Measurements from ENCODE around the gene CUBN.
A peak's percentile ranks its signal among the peaks of the same experiment; 100 is the strongest.

The CUBN gene

DNA sequence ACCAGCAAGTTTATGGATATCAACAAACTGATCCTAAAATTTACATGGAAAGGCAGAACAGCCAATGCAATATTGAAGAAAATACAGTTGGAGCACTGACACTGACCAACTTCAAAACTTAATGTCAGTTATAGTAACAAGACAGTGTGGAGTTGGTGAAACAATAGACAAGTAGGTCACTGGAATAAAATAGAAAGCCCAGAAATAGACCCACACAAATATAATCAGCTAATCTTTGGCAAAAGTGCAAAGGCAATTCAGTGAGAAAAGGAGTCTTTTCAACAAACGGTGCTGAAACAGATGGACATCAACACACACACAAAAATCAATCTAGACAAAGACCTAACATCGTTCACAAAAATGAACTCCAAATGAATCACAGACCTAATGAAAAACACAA lies 326.1 kb downstream of the CUBN start:
- H3K4me3 ChIP-seq (ENCODE audit: low read depth, low read length): no peak overlapping the region
- TF ChIP-seq, protein P1, sequence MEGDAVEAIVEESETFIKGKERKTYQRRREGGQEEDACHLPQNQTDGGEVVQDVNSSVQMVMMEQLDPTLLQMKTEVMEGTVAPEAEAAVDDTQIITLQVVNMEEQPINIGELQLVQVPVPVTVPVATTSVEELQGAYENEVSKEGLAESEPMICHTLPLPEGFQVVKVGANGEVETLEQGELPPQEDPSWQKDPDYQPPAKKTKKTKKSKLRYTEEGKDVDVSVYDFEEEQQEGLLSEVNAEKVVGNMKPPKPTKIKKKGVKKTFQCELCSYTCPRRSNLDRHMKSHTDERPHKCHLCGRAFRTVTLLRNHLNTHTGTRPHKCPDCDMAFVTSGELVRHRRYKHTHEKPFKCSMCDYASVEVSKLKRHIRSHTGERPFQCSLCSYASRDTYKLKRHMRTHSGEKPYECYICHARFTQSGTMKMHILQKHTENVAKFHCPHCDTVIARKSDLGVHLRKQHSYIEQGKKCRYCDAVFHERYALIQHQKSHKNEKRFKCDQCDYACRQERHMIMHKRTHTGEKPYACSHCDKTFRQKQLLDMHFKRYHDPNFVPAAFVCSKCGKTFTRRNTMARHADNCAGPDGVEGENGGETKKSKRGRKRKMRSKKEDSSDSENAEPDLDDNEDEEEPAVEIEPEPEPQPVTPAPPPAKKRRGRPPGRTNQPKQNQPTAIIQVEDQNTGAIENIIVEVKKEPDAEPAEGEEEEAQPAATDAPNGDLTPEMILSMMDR (IDR thresholded peaks at IDR 0.05; ENCODE audit: insufficient read depth, low read depth, low read length, missing control alignments): no peak
- no peak for DNase-seq (ENCODE audit: low read depth)

DNA sequence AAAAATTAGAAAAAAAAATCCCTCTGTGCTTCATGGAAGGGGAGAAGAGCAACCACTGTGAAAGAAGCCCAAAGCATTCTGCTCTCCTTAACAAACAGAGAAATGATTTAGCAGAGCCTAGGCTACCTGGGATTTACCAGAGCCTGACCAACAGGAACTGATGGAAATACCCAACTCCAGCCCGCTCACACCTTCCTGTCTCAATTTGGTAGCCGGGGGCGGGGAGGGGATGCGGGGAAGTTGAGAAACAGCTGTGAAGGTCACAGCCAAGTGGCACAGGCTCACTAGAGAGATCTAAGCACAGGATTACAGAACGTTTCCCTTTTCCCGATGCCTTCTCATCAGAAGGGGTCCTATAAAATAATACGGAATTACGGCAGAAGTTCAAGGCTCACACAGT lies 330.0 kb downstream of the CUBN start:
- H3K4me3 ChIP-seq (ENCODE audit: low read depth, low read length): peak overlapping the region; percentile 44
- TF ChIP-seq, protein P1 (IDR thresholded peaks at IDR 0.05; ENCODE audit: insufficient read depth, low read depth, low read length, missing control alignments): no peak
- peak; percentile 78 for DNase-seq (ENCODE audit: low read depth)

DNA sequence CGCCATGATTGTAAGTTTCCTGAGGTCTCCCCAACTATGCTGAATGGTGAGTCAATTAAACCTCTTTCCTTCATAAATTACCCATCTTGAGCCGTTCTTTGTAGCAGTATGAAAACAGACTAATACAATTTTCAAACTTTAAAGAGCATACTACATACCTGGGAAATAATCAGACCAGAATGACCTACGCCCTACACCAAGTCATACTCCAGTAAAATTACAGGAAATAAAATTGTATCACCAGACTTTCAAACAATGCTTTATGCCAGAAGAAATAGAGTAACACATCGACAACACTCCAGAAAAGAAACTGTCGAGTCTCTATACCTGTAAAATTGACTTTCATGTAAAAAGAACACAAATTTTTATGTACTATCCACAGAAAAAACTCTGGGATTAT lies 331.0 kb downstream of the CUBN start:
- H3K4me3 ChIP-seq (ENCODE audit: low read depth, low read length): no peak overlapping the region
- no peak for DNase-seq (ENCODE audit: low read depth)
- TF ChIP-seq, protein P1 (IDR thresholded peaks at IDR 0.05; ENCODE audit: insufficient read depth, low read depth, low read length, missing control alignments): no peak

DNA sequence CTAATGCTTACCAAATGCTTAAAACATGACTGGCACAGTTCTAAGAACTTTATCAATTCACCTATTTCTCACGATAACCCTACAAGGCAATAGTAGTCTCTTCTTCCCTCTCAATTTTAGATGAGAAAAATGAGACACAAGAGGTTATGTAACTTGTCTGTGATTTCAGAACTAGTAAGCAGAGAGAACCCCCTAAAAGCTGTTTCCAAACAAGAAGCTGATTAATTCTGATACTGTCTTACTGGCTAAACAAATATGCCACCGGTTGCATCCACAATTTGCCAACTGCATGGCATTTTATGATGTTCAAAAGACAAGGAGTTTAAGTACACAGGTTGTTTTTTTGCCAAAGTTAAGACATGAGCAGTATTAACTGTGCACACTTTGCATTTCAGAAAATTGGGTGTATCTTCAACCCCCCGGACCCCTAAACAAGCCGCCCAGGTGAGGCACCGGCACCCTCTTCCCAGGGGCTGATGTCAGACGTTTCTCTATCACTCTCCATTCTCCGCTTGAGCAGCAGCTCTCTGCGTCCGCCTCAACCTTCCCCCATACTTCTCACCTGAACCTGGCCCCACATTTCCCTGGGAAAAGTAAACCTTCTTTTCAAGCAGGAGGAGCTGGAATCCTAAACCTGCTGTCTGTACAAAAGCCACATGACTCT lies 334.1 kb downstream of the CUBN start:
- TF ChIP-seq, protein P1 (IDR thresholded peaks at IDR 0.05; ENCODE audit: insufficient read depth, low read depth, low read length, missing control alignments): no peak
- DNase-seq (ENCODE audit: low read depth): peak; percentile 36
- no peak overlapping the region for H3K4me3 ChIP-seq (ENCODE audit: low read depth, low read length)

DNA sequence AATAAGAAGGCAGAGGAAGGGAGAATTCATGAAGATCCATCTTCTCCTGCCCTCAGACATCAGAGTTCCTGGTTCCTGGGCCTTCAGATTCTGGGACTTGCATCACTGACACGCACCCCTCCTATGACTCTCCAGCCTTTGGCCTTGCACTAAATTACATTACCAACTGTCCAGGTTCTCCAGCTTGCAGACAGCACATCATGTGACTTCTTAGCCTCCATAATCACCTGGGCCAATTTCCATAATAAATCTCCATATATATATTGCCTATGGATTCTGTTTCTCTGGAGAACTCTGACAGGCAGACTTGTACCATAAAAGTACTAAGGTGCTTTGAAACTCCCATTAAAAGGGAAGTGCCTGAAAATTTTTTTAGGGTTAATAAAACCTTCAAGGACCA lies 335.6 kb downstream of the CUBN start:
- TF ChIP-seq, protein P1 (IDR thresholded peaks at IDR 0.05; ENCODE audit: insufficient read depth, low read depth, low read length, missing control alignments): no peak
- no peak for DNase-seq (ENCODE audit: low read depth)
- no peak overlapping the region for H3K4me3 ChIP-seq (ENCODE audit: low read depth, low read length)

DNA sequence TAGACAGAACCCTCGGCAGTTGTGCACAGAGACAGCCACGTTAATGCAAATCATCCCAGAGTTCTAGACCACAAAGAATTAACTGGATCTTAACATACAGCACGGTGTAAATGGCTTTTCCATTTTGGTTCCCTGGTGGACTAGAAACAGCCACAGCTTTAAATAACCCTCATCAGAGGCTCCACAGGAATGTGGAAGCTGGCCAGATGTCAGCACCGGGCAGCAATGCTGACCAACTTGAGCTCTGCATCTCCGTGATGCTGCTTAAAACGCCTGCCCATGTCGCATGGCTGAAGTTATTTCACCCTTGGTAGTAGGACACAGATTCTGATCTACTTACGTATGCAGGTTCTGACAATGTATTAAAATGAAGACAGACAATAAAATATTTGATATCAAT lies 336.9 kb downstream of the CUBN start:
- no peak overlapping the region for H3K4me3 ChIP-seq (ENCODE audit: low read depth, low read length)
- no peak for DNase-seq (ENCODE audit: low read depth)
- TF ChIP-seq, protein P1 (IDR thresholded peaks at IDR 0.05; ENCODE audit: insufficient read depth, low read depth, low read length, missing control alignments): no peak

DNA sequence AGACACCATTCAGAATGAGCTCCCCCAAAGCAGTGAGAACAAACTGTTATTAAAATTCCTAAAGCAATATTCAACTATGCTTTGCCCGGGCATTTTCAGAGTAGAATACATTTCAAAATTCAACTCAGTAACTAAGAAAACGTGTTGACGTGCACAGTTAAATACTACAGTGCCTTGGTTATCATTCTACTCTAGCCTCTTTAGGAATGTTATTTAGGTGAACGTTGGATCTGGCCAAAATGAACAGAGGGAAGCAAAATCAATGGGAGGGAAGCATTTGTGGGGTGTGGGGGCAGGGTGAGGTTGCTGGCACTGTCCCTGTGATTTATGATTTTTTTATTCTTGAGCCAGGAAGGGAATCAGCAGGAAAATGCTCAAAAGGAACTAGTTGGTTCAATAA lies 339.8 kb downstream of the CUBN start:
- TF ChIP-seq, protein P1 (IDR thresholded peaks at IDR 0.05; ENCODE audit: insufficient read depth, low read depth, low read length, missing control alignments): no peak
- no peak overlapping the region for H3K4me3 ChIP-seq (ENCODE audit: low read depth, low read length)
- DNase-seq (ENCODE audit: low read depth): no peak
